Thoracic aorta (tissue), 2 donors: Measurements from ENCODE around the gene KLHL33. TPM values are rescaled to one million over a fixed set of nuclear protein-coding genes. Genes with fewer than 3 reads are reported as not detected.

ENCODE experiments used
- ATAC-seq: fragments of 150-250 bp; one replicate; pipeline ENCODE4 v1.8.0; 2017; ENCODE audit warnings: low read depth; ENCODE audit not compliant: insufficient number of reproducible peaks, low FRiP score
- DNase-seq: peaks from one replicate; pipeline ENCODE4 v3.0.0-alpha.2; 2020; ENCODE audit warnings: low spot score
- H3K27ac ChIP-seq, 2 donors: fragments of 200-600 bp; sonication (generic); 1 replicate in 1 of 2; 2 replicates in 1 of 2; pipeline ENCODE4 v1.5.1; 2016; ENCODE audit warnings: mild to moderate bottlenecking in 2 of 2, moderate library complexity in 2 of 2
- H3K27me3 ChIP-seq: fragments of 200-600 bp; sonication (generic); replicated peaks from 2 replicates; pipeline ENCODE4 v1.6.0; 2016; ENCODE audit warnings: mild to moderate bottlenecking; ENCODE audit not compliant: insufficient read depth
- H3K36me3 ChIP-seq: fragments of 200-600 bp; sonication (generic); one replicate; pipeline ENCODE4 v1.5.1; 2016
- H3K4me1 ChIP-seq, 2 donors: fragments of 200-600 bp; sonication (generic); 1 replicate in 1 of 2; 2 replicates in 1 of 2; pipeline versions ENCODE4 v1.5.1 to v1.6.0; 2016; ENCODE audit warnings: low read depth in 2 of 2, mild to moderate bottlenecking in 1 of 2; ENCODE audit not compliant: control insufficient read depth in 1 of 2
- H3K4me3 ChIP-seq: fragments of 200-600 bp; sonication (generic); 2 replicates; pipeline ENCODE4 v1.5.1; 2016; ENCODE audit warnings: mild to moderate bottlenecking
- H3K9me3 ChIP-seq: fragments of 200-600 bp; sonication (generic); 2 replicates; pipeline ENCODE4 v1.5.1; 2016
- total RNA-seq, 2 donors: library from RNA; depleted of rRNA; stranded (reverse); fragments of >200 nt; gene quantifications; one replicate each; pipeline versions ENCODE4 v1.1.0 to v1.2.3, GENCODE V29; 2016
- TF ChIP-seq, protein P1 (sequence below): fragments of 200-600 bp; sonication (generic); IDR thresholded peaks from one replicate; pipeline ENCODE4 v1.5.1; 2019; ENCODE audit warnings: antibody characterized with exemption

The KLHL33 gene
- total RNA-seq, 2 donors from 2014 or later = 0.14 to 0.42 TPM

DNA sequence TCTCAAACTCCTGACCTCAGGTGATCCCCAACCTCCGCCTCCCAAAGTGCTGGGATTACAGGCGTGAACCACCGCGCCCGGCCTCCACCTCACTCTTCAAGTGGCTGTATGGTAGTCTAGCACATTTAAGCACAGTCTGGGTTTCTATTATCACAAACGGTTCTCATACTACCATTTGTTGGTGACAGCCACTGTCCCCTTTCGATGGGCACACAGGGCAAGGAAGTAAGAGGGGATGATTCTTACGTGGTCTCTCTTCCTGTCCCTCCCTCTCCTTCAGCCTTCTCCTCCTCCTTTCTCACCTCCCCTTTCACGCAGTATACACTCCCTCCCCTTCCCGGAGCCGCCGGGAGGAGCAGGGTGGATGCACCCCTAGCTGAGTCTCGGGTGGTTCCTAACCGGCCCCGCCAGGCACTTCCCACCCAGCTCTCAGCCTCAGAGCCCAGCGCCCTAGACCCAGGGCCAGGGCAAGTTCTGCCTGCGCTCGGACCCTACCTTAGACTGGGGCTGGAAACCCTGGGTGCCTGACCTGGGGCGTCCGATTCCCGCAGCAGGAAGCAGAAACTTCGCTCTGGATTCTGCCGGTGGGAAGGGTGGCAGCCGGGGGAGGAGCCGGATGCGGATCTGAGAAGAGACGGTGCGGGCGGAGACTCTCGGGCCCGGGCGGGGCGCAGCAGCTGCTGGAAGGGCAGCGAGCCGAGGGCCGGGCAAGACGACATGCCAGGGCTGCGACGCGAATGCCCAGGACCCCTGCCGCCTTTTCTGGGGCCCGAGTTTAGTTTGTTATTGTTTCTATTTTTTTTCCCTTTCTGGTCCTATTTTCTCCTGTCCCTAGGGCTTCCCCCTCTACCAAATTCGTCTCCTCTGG lies 22.9 kb downstream of the KLHL33 start, which contains the start of gene TEP1:
TSS of gene TEP1 (minus strand) at position 626 of the 868 bp plus-strand sequence. CDS start 5,062 bp downstream, outside the sequence.
- Histone ChIP-seq H3K36me3 (peaks cover 3% of the 10 kb centered on the region), H3K4me3 (peak within 1 kb of the TSS; percentile 91), H3K9me3 (no peaks in the 10 kb centered on the region), H3K4me1 (peaks cover 11 to 17% of the 10 kb centered on the region in 2 donors), H3K27ac (peak within 1 kb of the TSS; percentile 96 to 97), H3K27me3 (no peaks in the 10 kb centered on the region)
- ATAC-seq (peak; percentile 87), DNase-seq (peak; percentile 64)
- TF ChIP-seq, protein P1, sequence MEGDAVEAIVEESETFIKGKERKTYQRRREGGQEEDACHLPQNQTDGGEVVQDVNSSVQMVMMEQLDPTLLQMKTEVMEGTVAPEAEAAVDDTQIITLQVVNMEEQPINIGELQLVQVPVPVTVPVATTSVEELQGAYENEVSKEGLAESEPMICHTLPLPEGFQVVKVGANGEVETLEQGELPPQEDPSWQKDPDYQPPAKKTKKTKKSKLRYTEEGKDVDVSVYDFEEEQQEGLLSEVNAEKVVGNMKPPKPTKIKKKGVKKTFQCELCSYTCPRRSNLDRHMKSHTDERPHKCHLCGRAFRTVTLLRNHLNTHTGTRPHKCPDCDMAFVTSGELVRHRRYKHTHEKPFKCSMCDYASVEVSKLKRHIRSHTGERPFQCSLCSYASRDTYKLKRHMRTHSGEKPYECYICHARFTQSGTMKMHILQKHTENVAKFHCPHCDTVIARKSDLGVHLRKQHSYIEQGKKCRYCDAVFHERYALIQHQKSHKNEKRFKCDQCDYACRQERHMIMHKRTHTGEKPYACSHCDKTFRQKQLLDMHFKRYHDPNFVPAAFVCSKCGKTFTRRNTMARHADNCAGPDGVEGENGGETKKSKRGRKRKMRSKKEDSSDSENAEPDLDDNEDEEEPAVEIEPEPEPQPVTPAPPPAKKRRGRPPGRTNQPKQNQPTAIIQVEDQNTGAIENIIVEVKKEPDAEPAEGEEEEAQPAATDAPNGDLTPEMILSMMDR = no peak

DNA sequence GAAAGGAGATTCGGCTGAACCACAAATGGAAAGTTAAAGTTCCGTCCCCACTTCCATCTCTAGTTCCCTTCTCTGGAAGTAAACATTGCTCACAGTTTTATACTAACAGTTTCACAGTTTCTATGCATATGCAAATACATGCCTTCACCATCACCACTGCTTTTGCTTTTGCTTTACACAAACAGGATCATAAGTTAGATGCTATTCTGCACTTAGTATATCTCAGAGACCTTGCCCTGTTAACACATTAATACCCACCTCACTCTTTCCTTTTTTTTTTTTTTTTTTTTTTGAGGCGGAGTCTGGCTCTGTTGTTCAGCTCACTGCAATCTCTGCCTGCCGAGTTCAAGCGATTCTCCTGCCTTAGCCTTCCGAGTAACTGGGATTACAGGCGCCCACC lies 23.6 kb downstream of the KLHL33 start:
- Histone ChIP-seq H3K36me3 (peaks cover 10% of the 10 kb centered on the region), H3K9me3 (no peaks in the 10 kb centered on the region), H3K27me3 (no peaks in the 10 kb centered on the region), H3K4me1 (peaks cover 11 to 17% of the 10 kb centered on the region in 2 donors), H3K27ac (peak overlapping the region; percentile 96 to 97), H3K4me3 (peak overlapping the region; percentile 91)
- no peak for DNase-seq
- ATAC-seq = no peak
- TF ChIP-seq, protein P1 = no peak

DNA sequence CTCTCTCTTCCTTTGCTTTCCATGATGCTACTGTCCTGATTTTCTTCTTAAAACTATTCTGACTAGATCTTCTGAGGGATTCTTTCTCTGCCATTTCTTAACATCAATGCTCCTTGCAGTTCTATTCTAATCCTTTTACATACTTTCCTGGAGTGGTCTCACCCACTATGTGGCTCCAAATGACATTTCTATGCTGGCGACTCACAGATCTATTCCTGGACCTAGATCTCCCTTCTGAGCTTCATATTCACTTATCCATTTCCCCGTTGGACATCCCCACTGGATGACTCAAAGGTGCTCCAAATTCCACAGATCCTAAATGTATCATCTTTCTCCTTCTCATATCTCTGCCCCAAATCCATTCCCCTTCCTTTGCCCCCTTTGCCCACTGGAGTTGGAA lies 26.7 kb downstream of the KLHL33 start:
- ATAC-seq (no peak), DNase-seq (no peak)

DNA sequence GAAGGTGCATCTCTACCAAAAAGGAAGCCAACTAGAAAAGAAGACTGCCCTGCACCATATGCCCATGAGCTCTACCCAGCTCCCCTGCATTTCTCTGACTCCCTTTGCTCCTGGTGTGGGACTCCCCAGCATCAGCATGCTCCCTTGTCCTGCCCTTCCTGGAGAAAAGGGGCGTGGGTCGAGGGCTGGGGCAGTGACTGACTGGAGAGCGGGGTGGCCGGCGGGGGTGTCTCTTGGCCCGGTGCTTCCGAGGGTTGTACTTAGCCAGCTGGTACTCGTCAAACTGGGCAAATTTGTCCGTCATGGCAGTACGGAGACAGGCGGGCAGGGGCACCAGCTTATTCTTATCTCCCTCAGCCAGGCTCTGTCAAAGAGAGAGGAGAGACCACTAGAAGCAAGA lies 32.4 kb downstream of the KLHL33 start:
- TF ChIP-seq, protein P1 = no peak
- DNase-seq = no peak
- H3K27me3 ChIP-seq = no peaks in the 10 kb centered on the region
- ATAC-seq = no peak
- H3K36me3 ChIP-seq = peaks cover 65% of the 10 kb centered on the region
- H3K4me3 ChIP-seq = no peak overlapping the region
- H3K27ac ChIP-seq = no peak overlapping the region
- no peaks in the 10 kb centered on the region for H3K4me1 ChIP-seq
- H3K9me3 ChIP-seq = no peaks in the 10 kb centered on the region

More for the DNA sequence above, 26.7 kb downstream of the KLHL33 start:
- H3K27ac ChIP-seq = no peak overlapping the region
- no peaks in the 10 kb centered on the region for H3K27me3 ChIP-seq
- H3K36me3 ChIP-seq = peaks cover 41% of the 10 kb centered on the region
- TF ChIP-seq, protein P1 = no peak
- peaks cover 9 to 17% of the 10 kb centered on the region in 2 donors for H3K4me1 ChIP-seq
- no peaks in the 10 kb centered on the region for H3K9me3 ChIP-seq
- H3K4me3 ChIP-seq = no peak overlapping the region

DNA sequence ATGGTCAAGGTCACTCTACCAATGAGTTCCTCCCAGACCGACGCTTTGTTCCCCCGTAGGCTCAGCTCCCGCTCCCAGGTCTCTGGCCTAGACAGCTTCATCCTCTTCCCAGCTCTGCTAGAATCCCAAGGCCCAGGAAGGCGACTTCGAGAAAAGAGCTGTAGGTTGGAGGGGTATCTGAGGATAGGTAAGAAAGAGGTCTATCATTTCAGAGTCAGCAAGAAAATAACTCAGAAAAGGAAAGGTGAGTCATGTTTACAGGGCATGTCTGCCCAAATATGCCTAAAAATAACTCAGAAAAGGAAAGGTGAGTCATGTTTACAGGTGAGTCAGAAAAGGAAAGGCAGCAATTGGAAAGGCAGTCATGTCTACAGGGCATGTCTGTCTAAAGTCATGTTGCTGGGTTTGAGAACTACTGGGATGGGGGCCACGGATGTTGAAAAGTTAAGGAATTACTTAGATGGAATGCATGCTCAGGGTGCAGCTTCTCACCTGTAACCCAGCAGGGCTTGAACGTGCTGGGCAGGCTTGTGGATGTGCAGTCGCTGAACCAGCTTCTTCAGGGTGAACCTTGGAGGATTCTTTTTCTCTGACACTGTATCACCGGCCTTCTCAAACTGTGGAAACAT lies 34.9 kb downstream of the KLHL33 start:
- ATAC-seq (no peak), DNase-seq (no peak)

More for the DNA sequence above, 34.9 kb downstream of the KLHL33 start:
- Histone ChIP-seq H3K27ac (no peak overlapping the region), H3K27me3 (no peaks in the 10 kb centered on the region), H3K36me3 (peaks cover 54% of the 10 kb centered on the region), H3K4me1 (no peaks in the 10 kb centered on the region), H3K9me3 (no peaks in the 10 kb centered on the region), H3K4me3 (no peak overlapping the region)
- TF ChIP-seq, protein P1 = no peak
